ENCODE data around the gene KCTD8. TPM values are rescaled to one million over a fixed set of nuclear protein-coding genes. Genes with fewer than 3 reads are reported as not detected.

The KCTD8 gene
- total RNA-seq, 1 experiment from 2014 or later, result not detected

DNA sequence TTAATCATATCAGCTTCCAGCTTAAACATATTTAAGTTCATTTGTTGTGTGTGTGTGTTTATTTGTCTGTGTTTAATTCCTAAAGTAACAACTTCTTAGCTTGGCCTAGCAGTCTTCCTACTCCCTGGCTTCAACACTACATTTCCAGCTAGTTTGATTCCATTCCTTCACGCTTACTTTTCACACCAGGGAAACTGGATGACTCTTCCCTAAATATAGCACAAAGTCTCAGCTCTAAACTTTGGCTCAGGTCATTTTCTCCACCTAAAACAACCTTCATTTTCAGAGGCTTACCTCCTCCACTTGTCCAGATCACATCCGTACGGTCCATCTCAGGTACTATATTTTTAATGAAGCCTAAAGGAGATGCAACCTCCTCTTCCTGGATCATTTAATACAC lies 94.4 kb downstream of the KCTD8 start:
- H3K4me3 Mint-ChIP-seq (ENCODE audit: low read depth, unreplicated experiment), result no peak overlapping the region
- CTCF ChIA-PET, result no interaction called here
- TF ChIP-seq, protein P1, sequence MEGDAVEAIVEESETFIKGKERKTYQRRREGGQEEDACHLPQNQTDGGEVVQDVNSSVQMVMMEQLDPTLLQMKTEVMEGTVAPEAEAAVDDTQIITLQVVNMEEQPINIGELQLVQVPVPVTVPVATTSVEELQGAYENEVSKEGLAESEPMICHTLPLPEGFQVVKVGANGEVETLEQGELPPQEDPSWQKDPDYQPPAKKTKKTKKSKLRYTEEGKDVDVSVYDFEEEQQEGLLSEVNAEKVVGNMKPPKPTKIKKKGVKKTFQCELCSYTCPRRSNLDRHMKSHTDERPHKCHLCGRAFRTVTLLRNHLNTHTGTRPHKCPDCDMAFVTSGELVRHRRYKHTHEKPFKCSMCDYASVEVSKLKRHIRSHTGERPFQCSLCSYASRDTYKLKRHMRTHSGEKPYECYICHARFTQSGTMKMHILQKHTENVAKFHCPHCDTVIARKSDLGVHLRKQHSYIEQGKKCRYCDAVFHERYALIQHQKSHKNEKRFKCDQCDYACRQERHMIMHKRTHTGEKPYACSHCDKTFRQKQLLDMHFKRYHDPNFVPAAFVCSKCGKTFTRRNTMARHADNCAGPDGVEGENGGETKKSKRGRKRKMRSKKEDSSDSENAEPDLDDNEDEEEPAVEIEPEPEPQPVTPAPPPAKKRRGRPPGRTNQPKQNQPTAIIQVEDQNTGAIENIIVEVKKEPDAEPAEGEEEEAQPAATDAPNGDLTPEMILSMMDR (IDR thresholded peaks at IDR 0.05; ENCODE audit: unreplicated experiment), result no peak
- H3K27ac Mint-ChIP-seq (ENCODE audit: unreplicated experiment), result no peak overlapping the region
- H3K4me1 Mint-ChIP-seq (ENCODE audit: low read depth, unreplicated experiment), result no peaks in the 10 kb centered on the region
- DNase-seq, result no peak
- no peaks in the 10 kb centered on the region for H3K9me3 Mint-ChIP-seq (ENCODE audit: low read depth, unreplicated experiment)
- no TSS peak for BruUV-seq (replicated peaks)
- no peaks in the 10 kb centered on the region for H3K27me3 Mint-ChIP-seq (ENCODE audit: unreplicated experiment)
- no peaks in the 10 kb centered on the region for H3K36me3 Mint-ChIP-seq (ENCODE audit: insufficient read depth, unreplicated experiment)
- intact Hi-C loops (cut with micrococcal nuclease; ENCODE audit: unreplicated experiment), result no loop called here

DNA sequence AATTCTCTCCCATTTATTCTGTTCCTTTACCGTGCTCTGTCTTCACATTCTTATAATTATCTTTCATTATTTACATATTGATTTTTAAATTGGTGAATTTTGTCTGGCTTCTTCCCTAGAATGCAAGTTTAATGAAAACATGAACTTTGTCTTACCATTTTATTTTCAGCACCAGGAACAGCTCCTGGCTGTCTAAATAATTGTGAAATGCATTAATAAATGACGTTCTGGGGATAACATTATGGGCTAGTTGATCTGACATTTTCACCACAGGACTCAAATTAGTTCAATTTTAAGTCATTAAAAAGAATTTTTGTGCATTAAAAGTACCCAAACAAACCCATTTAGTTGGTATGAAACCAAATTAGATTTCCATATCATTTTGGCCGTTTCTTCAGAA lies 97.5 kb downstream of the KCTD8 start:
- H3K4me3 Mint-ChIP-seq (ENCODE audit: low read depth, unreplicated experiment), result no peak overlapping the region
- H3K36me3 Mint-ChIP-seq (ENCODE audit: insufficient read depth, unreplicated experiment), result no peaks in the 10 kb centered on the region
- no TSS peak for BruUV-seq (replicated peaks)
- H3K27me3 Mint-ChIP-seq (ENCODE audit: unreplicated experiment), result no peaks in the 10 kb centered on the region
- CTCF ChIA-PET, result no interaction called here
- intact Hi-C loops (cut with micrococcal nuclease; ENCODE audit: unreplicated experiment), result no loop called here
- no peak for DNase-seq
- H3K9me3 Mint-ChIP-seq (ENCODE audit: low read depth, unreplicated experiment), result peaks cover 3% of the 10 kb centered on the region
- H3K27ac Mint-ChIP-seq (ENCODE audit: unreplicated experiment), result no peak overlapping the region
- TF ChIP-seq, protein P1 (IDR thresholded peaks at IDR 0.05; ENCODE audit: unreplicated experiment), result no peak
- H3K4me1 Mint-ChIP-seq (ENCODE audit: low read depth, unreplicated experiment), result no peaks in the 10 kb centered on the region

DNA sequence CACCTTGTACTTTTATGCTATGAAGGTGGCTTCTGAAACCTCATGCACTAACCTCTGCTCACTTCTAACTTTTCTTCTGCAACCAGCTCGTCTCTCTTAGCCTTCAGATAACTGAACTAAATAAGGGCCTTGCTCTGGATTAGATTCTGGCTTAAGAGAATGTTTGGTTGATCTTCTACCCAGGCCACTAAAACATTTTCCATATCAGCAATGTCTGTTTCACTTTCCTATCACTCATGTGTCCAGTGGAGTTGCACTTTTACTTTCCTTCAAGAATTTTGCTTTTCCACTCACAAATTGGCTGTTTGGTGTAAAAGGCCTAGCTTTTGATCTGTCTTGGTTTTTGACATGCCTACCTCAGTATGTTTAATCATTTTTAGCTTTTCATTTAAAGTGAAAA lies 105.8 kb downstream of the KCTD8 start:
- DNase-seq, result no peak
- intact Hi-C loops (cut with micrococcal nuclease; ENCODE audit: unreplicated experiment), result no loop called here
- Mint-ChIP-seq H3K9me3 (ENCODE audit: low read depth, unreplicated experiment) (peaks cover 5% of the 10 kb centered on the region), H3K4me3 (ENCODE audit: low read depth, unreplicated experiment) (no peak overlapping the region), H3K27me3 (ENCODE audit: unreplicated experiment) (no peaks in the 10 kb centered on the region), H3K36me3 (ENCODE audit: insufficient read depth, unreplicated experiment) (no peaks in the 10 kb centered on the region), H3K4me1 (ENCODE audit: low read depth, unreplicated experiment) (no peaks in the 10 kb centered on the region), H3K27ac (ENCODE audit: unreplicated experiment) (no peak overlapping the region)
- CTCF ChIA-PET, result no interaction called here
- BruUV-seq (replicated peaks), result no TSS peak
- TF ChIP-seq, protein P1 (IDR thresholded peaks at IDR 0.05; ENCODE audit: unreplicated experiment), result no peak

DNA sequence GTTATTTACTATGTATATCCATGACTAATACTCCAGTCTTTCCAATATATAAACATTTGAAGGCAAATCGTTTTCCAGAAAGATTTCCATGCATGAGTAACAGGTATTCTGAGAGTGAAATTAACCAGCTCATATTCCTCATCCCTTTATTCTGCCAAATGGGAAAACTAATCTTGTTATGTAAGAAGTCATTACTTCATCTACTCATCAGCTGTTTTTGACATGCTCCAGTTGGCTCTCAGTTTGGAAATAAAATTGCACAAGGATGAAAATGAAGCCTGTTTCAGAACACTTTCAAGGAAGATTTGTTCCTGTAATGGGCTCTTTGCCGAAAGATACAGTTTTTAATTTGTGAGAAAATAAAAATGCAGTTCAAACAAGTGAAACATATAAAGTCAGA lies 121.9 kb downstream of the KCTD8 start:
- peaks cover 4% of the 10 kb centered on the region for H3K9me3 Mint-ChIP-seq (ENCODE audit: low read depth, unreplicated experiment)
- no TSS peak for BruUV-seq (replicated peaks)
- H3K4me1 Mint-ChIP-seq (ENCODE audit: low read depth, unreplicated experiment), result no peaks in the 10 kb centered on the region
- CTCF ChIA-PET, result no interaction called here
- H3K36me3 Mint-ChIP-seq (ENCODE audit: insufficient read depth, unreplicated experiment), result no peaks in the 10 kb centered on the region
- no peak overlapping the region for H3K27ac Mint-ChIP-seq (ENCODE audit: unreplicated experiment)
- H3K4me3 Mint-ChIP-seq (ENCODE audit: low read depth, unreplicated experiment), result no peak overlapping the region
- no peaks in the 10 kb centered on the region for H3K27me3 Mint-ChIP-seq (ENCODE audit: unreplicated experiment)
- no peak for DNase-seq
- TF ChIP-seq, protein P1 (IDR thresholded peaks at IDR 0.05; ENCODE audit: unreplicated experiment), result no peak
- intact Hi-C loops (cut with micrococcal nuclease; ENCODE audit: unreplicated experiment), result no loop called here

DNA sequence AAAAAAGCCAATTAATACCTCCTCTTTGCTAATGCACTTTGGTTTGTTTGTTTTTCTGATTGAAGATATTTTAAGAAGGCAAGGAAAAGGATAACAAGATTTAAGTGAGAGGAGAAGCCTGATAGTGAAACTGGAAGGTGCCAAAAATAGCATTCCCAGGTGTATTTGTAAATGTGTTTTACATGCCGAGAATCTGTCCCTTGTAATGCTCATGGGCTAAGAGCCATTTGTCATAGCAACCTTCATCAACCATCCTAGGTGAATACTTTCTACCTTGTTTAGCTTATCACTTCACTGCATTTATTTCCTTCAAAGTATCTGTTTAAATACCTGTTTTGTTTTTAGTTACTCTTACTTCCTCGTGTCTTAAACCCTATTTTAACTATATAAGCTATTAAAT lies 127.8 kb downstream of the KCTD8 start:
- CTCF ChIA-PET, result no interaction called here
- no peaks in the 10 kb centered on the region for H3K36me3 Mint-ChIP-seq (ENCODE audit: insufficient read depth, unreplicated experiment)
- H3K4me3 Mint-ChIP-seq (ENCODE audit: low read depth, unreplicated experiment), result no peak overlapping the region
- no TSS peak for BruUV-seq (replicated peaks)
- DNase-seq, result no peak
- H3K4me1 Mint-ChIP-seq (ENCODE audit: low read depth, unreplicated experiment), result no peaks in the 10 kb centered on the region
- peaks cover 13% of the 10 kb centered on the region for H3K9me3 Mint-ChIP-seq (ENCODE audit: low read depth, unreplicated experiment)
- H3K27ac Mint-ChIP-seq (ENCODE audit: unreplicated experiment), result no peak overlapping the region
- no peaks in the 10 kb centered on the region for H3K27me3 Mint-ChIP-seq (ENCODE audit: unreplicated experiment)
- TF ChIP-seq, protein P1 (IDR thresholded peaks at IDR 0.05; ENCODE audit: unreplicated experiment), result no peak
- intact Hi-C loops (cut with micrococcal nuclease; ENCODE audit: unreplicated experiment), result no loop called here

Data from Calu3 (cell line).